Muscle layer of colon (tissue), 2 donors: Measurements from ENCODE around the gene GBE1.

Source experiments
- H3K27ac ChIP-seq: one replicate; pipeline ENCODE4 v1.7.0; 2013; ENCODE audit warnings: low read depth, mild to moderate bottlenecking, low read length, moderate library complexity
- H3K27me3 ChIP-seq, 2 donors: one replicate each; pipeline ENCODE4 v1.7.0; 2013; ENCODE audit warnings: low read length in 2 of 2, mild to moderate bottlenecking in 2 of 2; ENCODE audit not compliant: insufficient read depth in 2 of 2, control insufficient read depth in 1 of 2
- H3K36me3 ChIP-seq: one replicate; pipeline ENCODE4 v1.7.0; 2013; ENCODE audit warnings: mild to moderate bottlenecking, low read length; ENCODE audit not compliant: insufficient read depth
- H3K4me1 ChIP-seq: one replicate; pipeline ENCODE4 v1.7.0; 2013; ENCODE audit warnings: mild to moderate bottlenecking, low read length; ENCODE audit not compliant: insufficient read depth
- H3K4me3 ChIP-seq, 2 donors: one replicate each; pipeline ENCODE4 v1.7.0; 2013; ENCODE audit warnings: low read length in 2 of 2, low read depth in 1 of 2, mild to moderate bottlenecking in 1 of 2, moderate library complexity in 1 of 2
- H3K9ac ChIP-seq: one replicate; pipeline ENCODE4 v1.7.0; 2013; ENCODE audit warnings: low read length
- H3K9me3 ChIP-seq: one replicate; pipeline ENCODE4 v1.7.0; 2013; ENCODE audit warnings: mild to moderate bottlenecking, low read length
- donor health status: abdominal sarcoma.
- donor health status: Adenocarcinoma of cecum.

GBE1 gene

DNA sequence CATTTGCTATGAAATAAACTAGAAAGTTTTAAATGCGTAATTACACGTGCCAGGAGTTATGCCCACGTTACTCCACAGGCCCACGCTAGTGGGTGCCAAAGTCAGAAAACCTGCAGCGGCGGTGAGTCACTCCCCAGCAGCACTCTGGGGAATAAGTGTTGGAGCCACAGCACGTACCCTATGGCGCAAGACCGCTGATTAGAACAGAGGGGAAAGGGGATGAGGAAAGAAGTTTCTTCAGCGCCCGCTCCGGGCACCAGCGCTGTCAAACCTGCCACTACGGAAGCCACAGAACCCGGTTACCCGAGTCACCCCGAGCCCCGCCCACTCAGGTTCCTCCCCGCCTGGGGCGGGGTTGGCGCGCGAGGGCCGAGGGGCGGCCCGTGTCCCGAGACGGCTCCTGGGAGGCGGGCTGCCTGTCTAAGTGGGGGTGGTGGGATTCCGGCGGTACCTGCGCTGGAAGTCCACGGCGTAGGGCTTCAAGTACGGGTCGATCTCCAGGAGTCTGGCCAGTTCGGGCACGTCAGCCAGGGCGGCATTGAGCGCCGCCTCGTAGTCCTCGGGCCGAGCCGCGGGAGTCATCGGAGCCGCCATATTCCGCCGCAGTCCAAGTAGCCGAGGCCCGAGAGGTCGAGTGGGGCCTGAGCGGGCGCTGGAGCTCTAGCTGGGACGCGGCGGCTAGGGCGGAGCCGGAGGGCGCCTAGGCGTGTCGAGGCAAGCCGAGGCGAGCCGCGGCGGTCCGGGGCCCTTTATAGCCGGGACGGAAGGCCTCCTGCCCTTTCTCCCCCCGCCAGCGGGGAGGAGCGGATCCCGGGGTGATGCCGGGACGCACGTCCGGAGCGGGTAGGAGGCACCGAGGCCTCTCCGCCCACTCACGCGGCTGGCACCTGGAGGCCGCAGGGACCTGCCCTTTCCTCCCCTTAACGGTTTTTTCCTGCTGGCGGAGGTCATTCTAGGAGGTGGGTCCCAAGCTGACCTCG, at the start of gene GBE1:
Gene GBE1 (minus strand): TSS at position 722 of the 980 bp plus-strand sequence. CDS start 128 bp downstream, at position 594.
- H3K27ac ChIP-seq: peak within 1 kb of the TSS; percentile 96
- no peaks in the 10 kb centered on the region for H3K27me3 ChIP-seq
- peak within 1 kb of the TSS; percentile 79 for H3K9ac ChIP-seq
- H3K4me3 ChIP-seq: peak within 1 kb of the TSS; percentile 58 to 60
- peaks cover 15% of the 10 kb centered on the region for H3K4me1 ChIP-seq
- no peaks in the 10 kb centered on the region for H3K36me3 ChIP-seq
- H3K9me3 ChIP-seq: no peaks in the 10 kb centered on the region

DNA sequence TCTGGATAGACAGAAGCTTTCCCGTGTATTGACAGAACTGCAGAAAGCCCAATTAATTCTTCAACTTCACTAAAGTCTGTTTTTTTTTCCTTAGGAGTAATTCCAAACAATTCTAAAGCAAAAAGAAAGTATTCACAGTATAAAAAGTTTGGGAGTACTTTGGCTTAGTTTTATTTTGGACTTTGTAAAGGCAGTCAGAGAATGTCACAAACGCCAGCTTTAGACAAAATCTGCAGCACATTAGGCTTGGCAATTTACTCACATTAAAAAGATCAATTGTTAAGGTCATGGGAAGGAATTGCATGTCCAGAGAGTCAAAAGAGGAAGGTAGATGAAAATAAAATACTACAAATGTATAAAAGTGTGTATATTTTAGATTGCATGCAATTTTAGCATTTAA, 47.5 kb upstream of the GBE1 start:
- Histone ChIP-seq H3K4me3 (no peak overlapping the region), H3K9me3 (no peaks in the 10 kb centered on the region), H3K4me1 (no peaks in the 10 kb centered on the region), H3K36me3 (no peaks in the 10 kb centered on the region), H3K9ac (no peak overlapping the region), H3K27me3 (no peaks in the 10 kb centered on the region), H3K27ac (no peak overlapping the region)

DNA sequence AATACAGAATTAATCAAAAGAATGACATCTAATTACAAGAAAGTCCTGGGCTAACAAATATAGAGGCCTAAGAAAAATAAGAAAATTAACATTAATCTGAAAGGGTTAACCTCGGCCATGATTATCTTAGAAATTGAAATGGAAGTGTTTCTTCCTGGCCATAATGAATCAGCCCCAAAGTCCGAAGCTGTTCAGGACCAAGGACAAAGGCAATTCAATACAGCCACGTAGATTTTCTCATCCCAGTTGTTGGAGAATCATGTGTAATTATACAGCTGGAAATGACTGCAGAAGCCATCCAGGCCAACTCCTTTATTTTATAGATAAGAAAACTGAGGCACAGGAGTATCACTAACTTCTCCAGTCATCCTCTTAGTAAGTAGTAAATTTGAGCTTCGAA, 38.0 kb upstream of the GBE1 start:
- H3K36me3 ChIP-seq: no peaks in the 10 kb centered on the region

DNA sequence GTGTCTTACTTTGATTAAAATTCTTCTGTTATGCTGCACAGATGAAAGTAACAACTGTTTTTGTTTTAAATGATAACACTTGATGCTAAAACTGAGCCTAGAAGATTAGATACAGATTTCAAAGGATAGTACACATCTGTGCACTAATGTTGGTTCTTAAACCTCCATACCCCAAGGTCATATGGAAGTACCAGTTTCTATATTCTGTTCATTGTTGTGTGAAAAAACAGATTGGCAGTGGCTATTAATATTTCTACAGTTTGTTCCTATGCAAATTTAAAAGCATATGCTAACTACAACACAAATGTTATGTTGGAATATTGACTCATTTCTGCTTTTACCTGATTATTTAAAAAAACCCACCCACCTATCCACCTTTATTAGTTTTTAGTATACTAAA, 32.0 kb upstream of the GBE1 start:
- Histone ChIP-seq H3K36me3 (no peaks in the 10 kb centered on the region), H3K9ac (no peak overlapping the region), H3K27ac (no peak overlapping the region), H3K27me3 (no peaks in the 10 kb centered on the region), H3K4me3 (no peak overlapping the region), H3K9me3 (no peaks in the 10 kb centered on the region), H3K4me1 (no peaks in the 10 kb centered on the region)

More for the DNA sequence above, 38.0 kb upstream of the GBE1 start:
- Histone ChIP-seq H3K27me3 (no peaks in the 10 kb centered on the region), H3K4me1 (no peaks in the 10 kb centered on the region), H3K9ac (no peak overlapping the region), H3K27ac (no peak overlapping the region), H3K9me3 (no peaks in the 10 kb centered on the region), H3K4me3 (no peak overlapping the region)

DNA sequence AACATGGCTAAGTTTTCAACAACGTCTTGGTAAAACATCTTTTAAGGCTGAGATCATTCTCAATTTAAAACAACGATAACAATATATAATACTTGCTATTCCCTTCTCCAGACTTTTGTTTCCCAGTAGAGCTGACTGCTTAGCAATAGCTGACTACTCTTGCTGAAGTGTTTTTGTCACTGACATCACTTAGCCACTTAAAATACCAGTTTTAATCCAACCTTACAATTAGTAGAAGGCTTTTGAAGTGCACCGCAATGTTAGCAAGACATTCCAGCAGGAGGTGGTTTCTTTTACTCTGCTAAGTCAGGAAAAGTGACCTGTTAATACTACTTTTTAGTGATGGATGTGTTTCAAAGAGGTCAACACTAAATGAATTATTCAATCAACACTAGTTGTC, 28.7 kb upstream of the GBE1 start:
- H3K9ac ChIP-seq: no peak overlapping the region
- H3K9me3 ChIP-seq: no peaks in the 10 kb centered on the region
- H3K36me3 ChIP-seq: no peaks in the 10 kb centered on the region
- no peaks in the 10 kb centered on the region for H3K27me3 ChIP-seq
- no peak overlapping the region for H3K27ac ChIP-seq
- H3K4me3 ChIP-seq: no peak overlapping the region
- no peaks in the 10 kb centered on the region for H3K4me1 ChIP-seq

DNA sequence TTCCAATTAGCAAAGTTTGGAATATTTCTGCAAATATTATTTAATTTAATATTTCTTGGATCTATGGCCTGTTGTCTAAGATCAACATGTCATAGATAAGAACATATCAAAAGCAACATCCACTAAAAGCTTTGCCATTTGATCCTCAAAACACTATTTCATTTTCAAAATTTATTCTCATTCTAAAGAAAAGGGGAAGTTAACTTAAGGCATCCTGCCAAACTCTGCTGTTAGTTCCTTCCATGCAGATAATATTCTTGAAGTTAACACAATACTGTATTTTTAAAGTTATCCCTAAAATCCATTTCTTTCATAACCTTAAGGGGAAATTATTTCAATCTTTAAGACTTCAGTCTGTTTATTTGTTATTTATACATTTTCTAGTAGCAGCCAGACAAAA, 28.2 kb upstream of the GBE1 start:
- Histone ChIP-seq H3K9me3 (no peaks in the 10 kb centered on the region), H3K4me1 (no peaks in the 10 kb centered on the region), H3K9ac (no peak overlapping the region), H3K27ac (no peak overlapping the region), H3K27me3 (no peaks in the 10 kb centered on the region), H3K4me3 (no peak overlapping the region), H3K36me3 (no peaks in the 10 kb centered on the region)

DNA sequence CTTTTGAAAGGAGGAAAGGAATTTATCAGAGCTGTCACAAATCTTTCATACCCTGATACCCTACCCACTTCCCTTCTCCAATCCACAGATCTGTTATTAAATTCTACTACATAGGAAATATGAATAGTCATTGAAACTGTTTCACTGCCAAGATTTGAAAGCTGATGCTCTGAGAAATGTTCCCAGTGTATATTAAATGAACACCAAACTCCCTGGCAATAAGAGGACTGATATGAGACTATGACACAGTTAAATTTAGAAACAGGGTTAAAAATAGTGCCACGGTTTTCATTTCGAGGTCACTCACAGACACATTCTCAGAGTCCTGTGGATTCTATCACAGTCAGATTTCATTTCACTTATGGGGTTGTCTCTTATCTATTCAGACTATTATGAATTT, 27.2 kb upstream of the GBE1 start:
- no peaks in the 10 kb centered on the region for H3K36me3 ChIP-seq
- H3K27me3 ChIP-seq: no peaks in the 10 kb centered on the region
- no peaks in the 10 kb centered on the region for H3K9me3 ChIP-seq
- H3K27ac ChIP-seq: no peak overlapping the region
- H3K9ac ChIP-seq: no peak overlapping the region
- H3K4me3 ChIP-seq: no peak overlapping the region
- H3K4me1 ChIP-seq: no peaks in the 10 kb centered on the region

DNA sequence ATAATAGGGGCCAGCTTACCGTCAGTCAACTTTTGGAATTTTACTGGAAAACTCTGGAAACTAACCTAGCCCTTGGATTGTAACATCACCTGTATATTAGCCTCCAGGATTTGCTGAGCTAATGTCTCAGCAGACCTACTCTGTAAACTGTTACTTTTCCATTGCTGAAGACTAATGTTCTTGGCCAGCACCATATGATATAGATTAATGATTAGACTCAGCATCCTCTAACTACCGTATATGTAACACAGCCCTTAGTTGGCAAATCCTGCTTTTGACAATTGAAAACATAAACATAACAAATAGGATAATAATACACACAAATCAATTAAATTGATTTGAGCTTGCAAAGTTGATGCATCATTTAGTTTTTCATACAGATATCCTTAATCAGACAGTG, 26.6 kb upstream of the GBE1 start:
- Histone ChIP-seq H3K9ac (no peak overlapping the region), H3K36me3 (no peaks in the 10 kb centered on the region), H3K9me3 (no peaks in the 10 kb centered on the region), H3K4me3 (no peak overlapping the region), H3K27ac (no peak overlapping the region), H3K27me3 (no peaks in the 10 kb centered on the region), H3K4me1 (no peaks in the 10 kb centered on the region)

DNA sequence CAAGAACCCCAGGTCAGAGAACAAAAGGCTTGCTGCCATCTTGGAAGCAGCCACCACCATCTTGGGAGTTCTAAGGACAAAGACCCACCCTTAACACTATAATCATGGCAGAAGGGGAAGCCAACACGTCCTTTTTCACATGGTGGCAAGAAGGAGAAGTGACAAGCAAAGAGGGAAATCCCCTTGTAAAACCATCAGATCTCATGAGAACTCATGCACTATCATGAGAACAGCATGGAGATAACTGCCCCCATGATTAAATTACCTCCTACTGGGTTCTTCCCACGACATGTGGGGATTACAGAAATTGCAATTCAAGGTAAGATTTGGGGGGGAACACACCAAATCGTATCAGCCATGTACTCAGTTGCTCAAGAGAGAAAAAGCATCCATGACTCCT, 21.1 kb upstream of the GBE1 start:
- no peaks in the 10 kb centered on the region for H3K9me3 ChIP-seq
- no peaks in the 10 kb centered on the region for H3K4me1 ChIP-seq
- H3K27ac ChIP-seq: no peak overlapping the region
- H3K4me3 ChIP-seq: no peak overlapping the region
- no peaks in the 10 kb centered on the region for H3K27me3 ChIP-seq
- no peaks in the 10 kb centered on the region for H3K36me3 ChIP-seq
- H3K9ac ChIP-seq: no peak overlapping the region

DNA sequence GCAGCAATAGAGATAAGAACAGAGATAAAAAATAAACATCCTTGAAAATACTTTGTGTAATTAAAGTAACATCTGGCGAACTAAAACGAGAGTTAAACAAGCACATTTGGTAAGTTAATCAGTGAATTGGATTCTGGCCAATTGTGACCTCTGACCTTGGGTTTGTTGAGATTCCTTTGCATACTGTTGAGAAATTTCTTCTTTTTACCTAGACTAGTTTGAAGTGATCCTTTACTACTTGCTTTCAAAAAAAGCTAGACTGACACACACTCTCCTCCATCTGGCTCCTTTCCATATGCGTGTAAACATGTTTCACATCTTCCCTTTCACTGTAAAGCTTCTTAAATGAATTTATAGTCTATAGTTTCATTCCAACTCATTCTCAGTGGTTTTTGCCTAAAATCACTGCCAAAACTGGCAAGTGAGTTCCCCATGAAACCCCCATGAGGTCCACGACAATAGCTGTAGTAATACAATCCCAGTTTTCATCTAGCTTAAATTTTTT, 17.3 kb upstream of the GBE1 start:
- Histone ChIP-seq H3K4me3 (no peak overlapping the region), H3K27me3 (no peaks in the 10 kb centered on the region), H3K36me3 (no peaks in the 10 kb centered on the region), H3K9ac (no peak overlapping the region), H3K4me1 (no peaks in the 10 kb centered on the region), H3K9me3 (no peaks in the 10 kb centered on the region), H3K27ac (no peak overlapping the region)

DNA sequence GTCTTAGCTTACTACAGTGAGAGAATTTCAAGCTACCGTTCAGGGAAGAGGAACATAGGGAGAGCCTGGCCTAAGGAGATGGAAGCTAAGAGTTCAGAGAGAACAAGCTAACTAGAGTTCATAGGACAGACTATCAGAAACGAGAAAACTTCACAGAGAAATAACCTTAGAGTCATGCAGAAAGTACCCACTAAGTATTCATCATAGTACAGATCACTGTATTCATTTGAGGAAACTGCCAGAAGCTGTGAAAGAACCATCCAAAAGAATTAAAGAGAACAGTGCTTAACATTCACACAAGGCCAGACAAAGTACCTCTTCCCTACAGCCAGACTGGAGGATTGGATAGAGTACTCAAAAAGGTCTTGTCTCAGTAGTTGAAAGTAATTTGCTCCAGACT, 15.2 kb upstream of the GBE1 start:
- Histone ChIP-seq H3K27ac (no peak overlapping the region), H3K4me3 (no peak overlapping the region), H3K27me3 (no peaks in the 10 kb centered on the region), H3K36me3 (no peaks in the 10 kb centered on the region), H3K4me1 (no peaks in the 10 kb centered on the region), H3K9ac (no peak overlapping the region), H3K9me3 (no peaks in the 10 kb centered on the region)

DNA sequence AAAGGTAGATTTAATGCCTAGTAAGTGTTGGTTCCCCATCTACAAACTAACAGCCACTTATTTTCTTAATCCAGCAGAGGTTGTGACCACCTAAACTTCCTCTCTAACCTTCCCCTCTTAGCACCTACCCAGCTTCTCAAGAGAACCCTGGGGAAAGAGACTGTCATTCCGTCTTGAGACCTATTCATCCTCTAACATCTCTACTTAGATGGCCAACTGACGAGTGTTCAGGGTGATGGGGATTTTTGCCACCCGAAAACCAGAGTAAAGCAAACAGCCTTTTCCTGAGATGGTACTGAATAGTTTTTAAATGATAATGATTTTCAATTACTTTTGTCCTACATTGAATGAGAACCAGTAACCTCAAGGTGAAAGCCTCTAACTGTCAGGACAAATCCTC, 9.3 kb upstream of the GBE1 start:
- Histone ChIP-seq H3K9me3 (no peaks in the 10 kb centered on the region), H3K4me3 (no peak overlapping the region), H3K27ac (no peak overlapping the region), H3K9ac (no peak overlapping the region), H3K4me1 (no peaks in the 10 kb centered on the region), H3K27me3 (no peaks in the 10 kb centered on the region), H3K36me3 (no peaks in the 10 kb centered on the region)
